Amniotic stem cell (primary cell): Measurements from ENCODE around the gene AAR2.

Source experiments
- DNase-seq: peaks from one replicate; lab custom pipeline; 2025; lab: John Stamatoyannopoulos, UW

The AAR2 gene, protein sequence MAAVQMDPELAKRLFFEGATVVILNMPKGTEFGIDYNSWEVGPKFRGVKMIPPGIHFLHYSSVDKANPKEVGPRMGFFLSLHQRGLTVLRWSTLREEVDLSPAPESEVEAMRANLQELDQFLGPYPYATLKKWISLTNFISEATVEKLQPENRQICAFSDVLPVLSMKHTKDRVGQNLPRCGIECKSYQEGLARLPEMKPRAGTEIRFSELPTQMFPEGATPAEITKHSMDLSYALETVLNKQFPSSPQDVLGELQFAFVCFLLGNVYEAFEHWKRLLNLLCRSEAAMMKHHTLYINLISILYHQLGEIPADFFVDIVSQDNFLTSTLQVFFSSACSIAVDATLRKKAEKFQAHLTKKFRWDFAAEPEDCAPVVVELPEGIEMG

DNA sequence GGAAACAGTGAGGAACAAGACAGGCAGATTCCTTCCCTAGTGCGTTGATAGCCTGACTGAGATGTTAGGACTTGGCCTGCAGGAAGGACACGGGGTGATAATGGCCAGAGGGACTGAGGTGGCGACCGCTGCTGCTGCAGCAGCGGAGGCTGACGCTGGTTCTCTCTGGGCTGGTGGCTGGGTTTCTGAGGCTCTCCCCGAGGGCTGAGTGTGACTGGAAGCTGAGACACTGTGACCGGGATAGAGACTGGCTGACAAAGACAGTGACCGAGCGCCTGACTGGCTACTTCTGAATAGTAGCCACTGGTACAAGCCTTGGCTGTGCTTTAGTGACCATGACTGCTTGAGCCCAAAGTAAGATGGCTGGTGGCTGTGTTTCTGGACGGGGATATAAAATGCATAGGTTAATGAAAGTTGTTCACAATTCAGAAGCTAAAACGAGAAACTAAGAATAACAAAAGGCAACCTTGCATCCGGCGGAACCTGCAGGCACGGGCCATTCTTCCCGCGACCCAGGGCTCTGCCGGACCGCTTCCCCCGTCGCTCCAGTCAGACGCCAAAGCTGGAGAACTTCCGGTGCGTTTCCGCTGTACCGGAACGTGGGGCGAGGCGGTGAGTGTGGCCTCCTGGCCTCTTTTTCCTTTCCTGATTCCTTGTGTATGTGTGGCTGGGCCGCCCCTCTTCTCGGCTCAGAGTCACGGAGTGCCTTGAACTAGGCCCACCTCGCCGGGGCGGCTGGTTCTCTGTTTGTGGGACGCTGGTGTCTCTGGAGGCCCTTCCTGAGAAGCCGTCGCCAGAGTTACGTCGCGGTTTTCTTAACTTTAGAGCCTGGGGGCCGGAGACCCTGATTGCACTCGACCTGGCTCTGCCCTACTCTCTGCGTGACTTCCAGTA, at the start of gene AAR2:
AAR2 (plus strand) TSS at position 587 of the 894 bp plus-strand sequence. CDS start 3,391 bp downstream, outside the sequence.
- peak; percentile 80 for DNase-seq

DNA sequence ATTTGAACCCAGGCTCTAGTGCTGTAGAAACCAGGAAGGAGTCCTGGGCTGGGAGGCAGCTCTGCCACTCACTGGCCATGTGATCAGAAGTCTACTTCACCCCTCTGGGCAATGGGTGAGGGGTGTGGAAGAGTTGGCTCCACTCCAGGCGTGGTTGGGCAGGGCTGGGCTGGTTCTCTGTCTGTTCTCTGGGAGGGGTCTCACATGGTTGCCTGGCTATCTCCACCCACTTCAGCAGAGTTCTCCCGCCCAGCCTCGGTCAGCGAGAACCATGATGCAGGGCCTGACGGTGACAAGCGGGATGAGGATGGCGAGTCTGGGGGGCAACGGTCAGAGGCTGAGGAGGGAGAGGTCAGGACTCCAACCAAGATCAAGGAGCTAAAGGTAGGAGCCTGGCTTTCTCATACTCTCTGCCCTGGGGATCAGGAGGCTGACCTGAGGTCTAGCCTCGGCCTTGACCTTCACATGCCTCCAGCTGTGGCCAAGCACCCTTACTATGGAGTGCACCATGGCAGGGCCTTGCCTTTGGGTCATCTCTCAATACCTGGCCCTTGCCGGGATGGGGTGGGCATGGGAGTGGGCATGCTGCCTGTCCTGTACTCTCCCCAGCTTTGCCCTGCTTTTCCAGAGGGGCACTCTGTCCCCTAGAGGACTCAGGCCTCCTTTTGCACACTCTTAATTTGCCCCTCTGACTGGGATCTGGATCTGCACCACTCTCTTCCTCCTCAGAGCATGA, 42.1 kb upstream of the AAR2 start:
- no peak for DNase-seq

DNA sequence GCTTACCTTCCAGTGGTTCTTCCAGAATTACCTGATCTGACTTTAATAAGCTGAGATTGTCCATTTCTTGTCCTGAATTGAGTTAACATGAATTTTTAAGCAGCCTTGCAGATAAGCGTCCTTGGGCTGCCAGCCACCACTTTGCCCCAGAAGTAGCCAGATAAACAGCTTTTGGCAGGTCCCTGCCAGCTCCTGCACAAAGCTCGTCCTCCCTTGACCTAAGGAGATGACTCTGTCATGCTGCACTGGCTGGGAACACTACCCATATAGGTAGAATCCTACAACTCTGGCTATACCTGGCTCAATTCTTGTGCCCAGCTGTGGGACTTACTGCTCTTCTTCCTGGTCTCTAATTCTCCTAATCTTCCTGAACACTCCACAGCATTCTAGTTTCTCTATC, 39.6 kb upstream of the AAR2 start:
- DNase-seq = no peak

DNA sequence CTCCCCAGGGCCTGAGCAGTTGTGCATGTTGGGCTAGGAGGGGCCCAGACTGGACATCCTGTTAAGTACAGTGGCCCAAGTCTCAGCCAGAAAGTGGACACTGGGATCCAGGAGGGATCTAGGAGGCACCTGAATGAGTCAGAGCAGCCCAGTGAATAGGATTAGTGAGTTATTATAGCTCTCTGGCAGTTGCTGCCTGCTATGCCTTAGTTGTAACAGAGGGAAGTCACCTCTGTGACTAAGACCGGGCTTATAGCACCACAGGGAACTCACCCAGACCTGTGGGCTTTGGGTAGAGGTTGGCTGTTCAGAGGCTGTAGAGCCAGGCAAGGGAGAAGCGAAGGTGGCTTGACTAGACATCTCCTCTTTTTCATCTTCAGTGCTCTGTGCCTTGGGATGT, 39.0 kb upstream of the AAR2 start:
- DNase-seq = no peak

DNA sequence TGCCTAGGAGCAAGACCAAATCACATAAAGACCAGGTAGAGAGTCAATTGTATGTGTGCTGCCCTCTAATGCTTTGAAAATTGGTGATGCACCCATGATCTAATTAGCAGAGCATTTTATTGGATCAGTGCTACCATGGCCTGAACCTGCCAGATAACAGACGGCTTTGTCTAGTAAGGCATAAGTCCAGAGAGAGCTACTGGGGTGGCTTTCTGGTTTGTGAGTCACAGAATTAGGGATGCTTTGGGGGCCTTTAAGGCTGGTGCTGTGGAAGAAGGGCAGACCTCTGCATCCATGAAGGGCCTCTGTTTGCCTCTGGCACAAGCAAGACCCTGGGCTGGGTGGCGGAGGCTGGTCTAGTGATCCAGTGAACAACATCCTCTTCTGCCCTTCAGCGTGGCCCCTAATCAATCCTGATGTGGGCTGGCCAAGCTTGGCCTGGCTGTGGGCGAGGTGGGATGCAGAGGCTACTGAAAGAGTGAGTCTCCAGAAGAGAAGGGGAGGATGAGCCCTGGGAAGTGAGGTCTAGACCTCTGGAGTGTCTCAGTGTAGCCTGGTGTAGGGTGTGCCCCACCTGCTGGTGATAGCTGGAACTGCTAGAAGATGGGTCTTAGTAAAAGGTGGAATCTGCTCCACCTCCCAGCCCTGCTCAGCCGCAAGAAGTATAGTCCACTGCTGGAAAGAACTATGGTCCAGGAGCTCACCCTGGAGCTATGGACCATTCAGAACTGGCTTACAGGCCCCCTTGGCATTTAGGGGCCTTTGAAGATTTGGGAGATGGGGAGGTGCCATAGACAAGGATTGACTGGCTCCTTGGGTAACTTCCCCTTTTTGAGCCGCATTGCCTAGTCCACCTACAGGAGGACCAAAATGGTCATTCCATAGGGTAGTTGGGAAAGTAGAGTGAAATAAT, 36.7 kb upstream of the AAR2 start:
- peak; percentile 23 for DNase-seq

DNA sequence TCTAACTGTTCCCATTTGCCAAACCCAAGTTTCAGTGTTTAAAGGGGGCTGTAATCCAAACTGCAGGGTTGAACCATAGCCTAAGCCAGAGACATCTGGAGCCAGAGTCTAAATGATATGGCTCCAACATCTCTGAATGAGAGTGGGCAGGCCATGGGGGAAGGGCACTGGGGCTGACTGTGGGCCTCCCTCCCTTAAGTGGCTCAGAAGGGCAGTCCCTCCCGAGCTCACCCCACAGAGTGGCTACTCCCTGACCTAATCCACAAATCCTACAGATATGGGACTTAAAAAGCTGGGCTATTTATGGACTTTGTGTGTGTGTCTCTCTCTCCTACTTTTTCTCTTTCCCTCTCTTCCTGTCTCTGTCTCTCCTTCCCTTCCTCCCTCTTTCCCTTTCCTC, 35.8 kb upstream of the AAR2 start:
- DNase-seq = no peak

DNA sequence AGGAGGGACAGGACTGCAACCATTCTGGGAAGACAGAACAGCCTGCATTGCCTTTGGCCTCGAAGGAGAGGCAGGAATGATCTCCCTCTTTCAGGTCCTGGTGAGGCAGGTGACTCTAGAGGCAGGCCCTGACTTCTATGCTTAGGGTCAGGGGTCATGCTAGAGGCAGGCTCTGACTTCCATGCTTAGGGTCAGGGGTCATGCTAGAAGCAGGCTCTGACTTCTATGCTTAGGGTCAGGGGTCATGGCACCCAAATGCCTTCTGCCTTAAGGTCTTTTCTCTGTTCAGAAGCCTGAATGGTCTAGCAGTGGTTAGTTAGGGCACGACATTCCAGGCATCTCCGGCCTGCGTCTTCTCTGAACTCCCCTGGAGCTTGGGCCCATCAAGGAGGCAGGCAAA, 35.1 kb upstream of the AAR2 start:
- DNase-seq = no peak

DNA sequence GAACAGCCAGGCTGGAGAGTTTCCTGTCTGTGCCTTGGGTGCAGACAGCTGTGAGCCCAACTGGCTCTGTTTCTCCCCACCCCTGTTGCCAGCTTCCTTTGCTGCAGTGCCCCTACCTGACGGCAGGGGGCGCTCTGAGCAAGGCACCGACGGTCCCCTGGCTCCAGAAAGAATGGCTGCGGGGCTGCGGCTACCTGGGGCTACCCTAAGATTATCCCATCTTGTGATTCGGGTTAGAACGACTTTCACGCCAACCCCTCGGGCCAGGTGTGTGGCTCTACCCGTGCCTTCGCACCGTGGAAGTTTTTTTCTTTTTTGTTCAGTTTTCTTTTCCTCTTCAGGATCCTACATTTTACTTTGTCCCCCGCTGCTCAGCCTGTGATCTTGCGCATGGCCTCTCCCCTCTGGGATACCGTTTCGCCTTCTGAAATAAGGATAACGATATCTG, 33.4 kb upstream of the AAR2 start:
- DNase-seq = no peak

DNA sequence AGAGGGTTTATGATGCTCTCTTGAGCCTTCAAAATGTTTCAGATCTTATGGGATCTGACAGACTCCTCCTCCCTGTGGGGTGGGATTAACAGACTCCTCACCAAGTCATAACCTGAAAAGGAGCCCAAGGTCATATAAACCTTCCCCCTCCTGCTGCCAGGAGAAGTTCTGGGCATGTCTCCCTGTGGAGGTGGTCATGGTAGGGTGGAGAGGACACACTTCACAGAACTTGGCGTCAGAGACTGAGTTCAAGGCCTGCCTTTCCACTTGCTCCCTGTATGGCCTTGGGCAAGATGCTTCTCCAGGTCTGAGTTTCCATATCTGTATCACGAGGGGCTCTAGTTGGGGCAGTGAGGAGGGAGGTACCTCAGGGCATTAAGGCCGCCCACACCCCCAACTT, 32.4 kb upstream of the AAR2 start:
- no peak for DNase-seq

DNA sequence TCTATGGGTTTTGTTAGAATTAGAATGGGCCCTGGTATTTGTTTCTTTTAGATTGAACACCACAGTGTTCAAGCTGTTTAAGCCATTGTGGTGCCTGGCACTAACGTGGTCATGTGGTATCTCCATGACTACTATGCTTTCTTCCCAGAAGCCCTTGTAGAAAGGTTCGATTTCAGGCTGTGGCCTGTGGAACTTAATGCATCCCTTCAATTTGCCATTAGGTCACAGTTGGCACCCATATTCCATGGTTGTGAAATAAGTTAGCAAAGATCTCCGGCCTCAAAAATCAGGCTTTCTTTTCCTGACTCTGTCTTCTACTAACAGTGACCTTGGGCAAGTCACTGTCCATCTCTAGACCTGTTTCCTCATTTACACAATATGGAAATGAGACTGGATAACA, 31.3 kb upstream of the AAR2 start:
- no peak for DNase-seq

DNA sequence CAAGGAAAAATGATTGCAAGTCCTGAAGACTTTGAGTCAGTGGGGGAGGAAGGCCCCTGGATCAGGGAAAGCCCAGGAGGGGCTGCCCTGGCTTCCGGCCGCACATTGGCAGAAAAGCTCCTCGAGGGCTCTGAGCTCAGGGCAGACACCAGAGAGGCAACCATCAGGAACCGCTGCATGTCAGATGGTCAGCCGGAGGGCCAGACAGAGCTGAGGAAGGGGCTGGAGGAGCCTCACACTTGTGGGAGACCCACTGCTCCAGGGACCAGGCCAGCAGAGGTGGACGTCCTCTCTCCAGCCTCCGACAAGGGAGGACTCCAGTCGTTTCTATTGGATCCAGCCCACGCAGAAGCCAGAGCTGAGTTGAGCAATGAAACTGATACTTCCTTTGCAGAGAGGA, 30.2 kb upstream of the AAR2 start:
- no peak for DNase-seq

DNA sequence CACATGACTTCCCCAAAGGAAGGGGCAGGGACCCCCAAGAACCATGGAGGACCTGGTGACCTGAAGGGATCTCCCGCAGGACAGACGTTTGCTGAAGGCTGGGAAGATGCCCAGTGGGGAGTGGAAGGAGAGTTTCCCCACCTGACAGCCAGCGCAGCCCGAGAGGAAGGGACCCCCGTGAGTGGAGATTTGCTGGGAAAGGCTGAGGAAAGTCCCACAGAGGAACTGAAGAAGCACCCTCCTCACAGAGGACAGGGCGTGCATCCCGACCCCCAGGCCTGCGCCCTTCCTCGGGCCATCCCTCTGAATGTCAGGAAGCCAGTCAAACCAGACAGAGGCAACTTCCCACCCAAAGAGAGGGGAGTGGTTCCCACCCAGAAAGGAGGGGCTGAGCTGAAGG, 29.6 kb upstream of the AAR2 start:
- DNase-seq = no peak

DNA sequence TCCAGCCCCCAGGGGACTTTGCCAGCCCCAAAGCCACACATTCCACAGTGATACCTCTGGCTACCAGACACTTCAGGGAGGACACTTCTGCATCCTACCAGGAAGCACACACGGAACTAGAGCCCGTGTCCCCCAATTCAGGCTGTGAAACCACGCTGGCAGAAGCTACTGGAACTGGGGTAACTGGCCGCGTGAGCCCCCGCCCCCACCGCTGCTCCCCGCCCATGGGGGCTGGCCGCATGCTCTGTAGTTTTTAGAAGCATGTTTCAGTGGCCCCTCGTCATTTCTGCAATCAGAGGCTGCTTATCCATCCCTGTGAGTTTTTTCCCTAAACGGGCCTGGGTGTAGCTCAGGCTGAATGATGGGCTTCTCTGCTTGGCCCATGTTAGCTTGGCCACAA, 28.7 kb upstream of the AAR2 start:
- no peak for DNase-seq

DNA sequence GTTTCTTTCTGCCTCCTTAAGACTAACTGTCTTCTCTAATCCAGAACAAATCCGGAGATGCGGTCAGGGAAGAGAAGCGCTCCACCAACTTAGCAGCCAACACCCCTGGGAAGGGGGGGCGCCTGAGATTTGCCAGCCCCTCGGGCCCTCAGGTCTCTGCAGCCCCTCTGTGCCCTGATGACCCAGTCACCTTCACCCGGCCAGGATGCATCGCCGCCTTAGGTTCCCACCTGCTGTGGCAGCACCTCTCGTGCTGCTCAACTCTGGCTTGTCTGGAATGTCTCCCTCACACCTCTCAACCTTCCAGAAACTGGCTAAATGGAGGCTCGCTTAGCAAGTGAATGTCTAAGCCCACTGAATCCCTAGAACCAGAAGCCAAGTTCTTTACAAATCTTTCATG, 28.0 kb upstream of the AAR2 start:
- DNase-seq = no peak

DNA sequence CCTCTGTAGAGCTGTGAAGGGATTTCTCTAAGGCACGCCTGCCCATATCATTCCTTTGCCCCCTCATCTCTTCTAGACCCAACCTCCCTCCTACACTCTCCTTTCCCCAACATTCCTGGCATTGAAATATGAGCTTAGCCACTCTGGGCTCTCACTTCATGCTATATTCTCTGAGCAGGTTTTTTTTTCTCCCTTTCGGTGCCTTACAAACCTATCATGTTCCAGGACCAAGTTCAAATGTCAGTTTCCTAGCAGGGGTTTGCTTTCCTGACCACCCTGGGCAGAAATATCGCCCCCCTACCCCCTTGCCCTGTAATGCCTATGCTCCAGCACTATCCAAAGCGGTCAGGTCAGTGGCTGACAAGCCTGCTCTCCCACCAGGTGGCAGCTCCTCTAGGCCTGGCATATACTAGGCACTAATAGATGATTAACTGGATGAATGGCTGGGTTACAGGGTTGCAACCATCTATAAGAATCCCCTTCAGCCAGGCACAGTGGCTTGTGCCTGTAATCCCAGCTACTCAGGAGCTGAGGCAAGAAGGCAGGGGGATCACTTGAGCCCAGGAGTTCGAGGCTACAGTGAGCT, 25.7 kb upstream of the AAR2 start:
- no peak for DNase-seq

DNA sequence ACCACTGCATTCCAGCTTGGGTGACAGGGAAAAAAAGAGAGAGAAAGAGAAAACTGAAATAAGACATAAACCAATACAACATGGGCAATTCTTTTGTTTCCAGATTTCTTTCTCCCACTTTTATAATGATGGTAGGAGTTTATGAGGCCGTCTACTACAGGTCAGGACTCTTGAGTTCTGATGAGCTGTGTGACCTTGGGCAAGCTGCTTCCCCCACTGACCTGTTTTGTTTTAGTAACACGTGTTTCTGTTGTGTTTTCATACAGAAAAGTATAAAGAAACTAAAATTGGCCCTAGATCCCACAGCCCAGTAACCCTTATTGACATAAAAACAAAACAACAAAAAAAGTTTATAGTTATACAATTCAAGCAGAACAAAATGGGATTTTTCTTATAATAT, 22.9 kb upstream of the AAR2 start:
- DNase-seq = no peak

DNA sequence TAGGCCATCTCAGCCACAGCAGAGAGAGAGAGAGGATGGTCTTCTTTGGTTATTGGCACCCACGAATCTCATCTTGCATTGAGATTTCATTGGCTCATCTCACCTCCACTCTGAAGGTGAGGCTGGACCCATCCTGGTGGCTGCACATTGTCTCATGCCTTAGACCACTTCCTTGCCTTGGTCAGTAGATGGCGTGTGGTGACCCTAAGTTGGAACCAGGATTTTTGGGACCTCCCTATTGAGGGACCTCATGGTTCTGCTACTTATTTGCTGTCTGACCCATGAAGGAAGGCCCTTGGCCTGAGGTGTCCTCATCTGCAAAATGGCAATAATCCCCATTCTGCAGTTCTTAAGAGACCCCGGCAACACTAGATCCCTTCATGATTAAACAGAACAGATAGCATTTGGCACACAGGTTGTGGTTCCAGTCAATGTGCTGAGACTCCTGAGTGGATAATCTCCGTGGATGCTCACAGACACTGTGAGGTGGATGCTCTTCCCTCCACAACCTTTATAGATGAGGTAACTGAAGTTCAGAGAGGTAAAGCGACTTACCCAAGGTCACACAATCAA, 21.5 kb upstream of the AAR2 start:
- DNase-seq = no peak

DNA sequence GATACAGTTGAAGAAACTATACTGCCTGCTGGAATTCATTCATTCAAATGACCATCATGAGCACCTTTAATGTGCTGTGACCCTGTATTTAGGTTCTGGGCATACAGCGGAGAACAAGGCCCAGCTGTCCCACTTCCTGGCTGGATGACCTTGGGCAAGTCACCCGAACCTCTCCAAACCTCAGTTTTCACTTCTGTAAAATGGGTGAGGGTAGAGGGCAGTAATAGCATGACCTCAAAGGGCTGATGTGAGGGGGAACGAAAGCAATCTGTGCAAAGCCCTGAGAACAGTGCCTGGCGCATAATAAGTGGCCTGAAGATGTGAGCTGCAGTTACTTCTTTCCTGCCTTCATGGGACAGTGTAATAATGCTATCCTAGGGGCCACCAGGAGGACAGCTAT, 20.5 kb upstream of the AAR2 start:
- no peak for DNase-seq

DNA sequence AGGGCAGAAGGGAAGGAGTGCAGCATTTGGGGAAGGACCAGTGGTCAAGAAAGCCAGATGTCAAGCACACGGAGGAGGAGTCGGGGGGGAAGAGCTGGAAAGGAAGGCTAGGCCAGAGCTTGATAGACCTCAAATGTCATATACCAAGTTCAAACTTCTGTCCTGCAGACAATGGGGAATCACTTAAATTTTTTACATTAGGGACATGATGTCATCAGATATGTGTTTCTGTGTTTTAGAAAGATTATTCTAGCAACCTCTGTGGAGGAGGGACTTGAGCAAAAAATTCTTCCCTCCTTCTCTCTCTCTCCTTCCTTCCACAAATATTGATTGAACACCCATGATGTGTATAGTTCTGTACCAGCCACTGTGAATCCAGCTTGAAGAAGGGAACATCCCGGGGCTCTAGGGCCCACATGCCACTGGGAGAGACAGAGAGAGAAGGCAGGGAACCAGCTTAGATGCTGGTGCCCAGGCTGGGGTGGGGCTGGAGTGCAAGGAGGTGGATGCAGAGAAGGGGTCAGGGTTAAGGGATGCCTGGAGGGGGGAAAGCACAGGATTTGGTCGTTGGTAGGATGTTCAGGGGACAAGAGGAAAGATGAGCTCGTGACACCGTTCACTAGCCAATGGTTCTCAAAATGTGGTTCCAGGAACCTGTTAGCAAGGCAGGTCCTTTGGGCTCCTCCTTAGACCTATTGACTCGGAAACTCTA, 19.8 kb upstream of the AAR2 start:
- DNase-seq = no peak

DNA sequence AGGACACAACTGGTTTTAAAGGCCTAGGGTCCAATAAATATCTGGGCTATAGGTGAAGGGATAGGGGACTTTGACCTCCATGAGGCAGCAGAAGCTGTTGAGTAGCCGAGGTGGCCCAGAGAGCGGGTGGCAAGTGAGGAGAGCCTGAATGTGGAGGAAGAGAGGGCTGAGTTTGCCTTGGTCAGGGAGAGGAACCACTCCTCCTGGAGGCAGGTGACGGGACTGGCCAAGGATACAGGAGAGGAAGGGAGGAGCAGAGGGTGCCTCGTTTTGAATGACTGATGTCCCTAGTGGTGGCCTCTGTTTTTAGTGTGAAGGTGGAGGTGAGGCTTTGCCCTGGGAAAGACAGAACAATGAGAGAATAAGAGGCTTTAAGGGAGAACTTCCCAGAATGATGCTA, 19.1 kb upstream of the AAR2 start:
- DNase-seq = no peak
